ENCODE measurements around the gene ANKRD12. TPM values are rescaled to one million over a fixed set of nuclear protein-coding genes. Genes with fewer than 3 reads are reported as not detected.

Gene ANKRD12
- total RNA-seq, 1 donor from 2014 or later, result 30.9 TPM

- Mint-ChIP-seq H3K27ac (ENCODE audit: unreplicated experiment) (no peak overlapping the region), H3K4me1 (peaks cover 16% of the 10 kb centered on the region), H3K9me3 (no peaks in the 10 kb centered on the region), H3K4me3 (no peak overlapping the region), H3K27me3 (ENCODE audit: low read depth) (no peaks in the 10 kb centered on the region), H3K36me3 (ENCODE audit: low read depth) (peaks cover 4% of the 10 kb centered on the region)
- DNase-seq (ENCODE audit: low read depth, low spot score), result no peak
- no peak for TF ChIP-seq CTCF (conservative IDR thresholded peaks at IDR 0.05)
Observed at GRCh38 chr18:9177466-9177865, 40.9 kb downstream of the ANKRD12 start.

DNA sequence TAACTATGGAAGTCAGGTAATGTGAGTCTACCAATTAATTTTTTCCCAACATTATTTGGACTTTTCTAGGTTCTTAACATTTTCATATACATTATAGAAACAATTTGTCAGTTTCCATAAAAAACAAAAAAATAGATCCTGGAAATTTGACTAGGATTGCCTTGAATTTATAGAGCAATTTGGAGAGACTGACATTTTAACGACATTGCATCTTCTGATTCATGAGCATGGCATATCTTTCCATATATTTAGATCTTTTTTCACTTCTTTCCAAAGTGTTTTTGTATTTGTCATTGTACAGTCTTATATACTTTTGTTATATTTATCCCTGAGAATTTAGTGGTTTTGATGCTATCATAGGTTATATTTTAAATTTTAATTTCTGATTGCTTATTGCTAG, 42.0 kb downstream of the ANKRD12 start:
- Mint-ChIP-seq H3K4me3 (no peak overlapping the region), H3K36me3 (ENCODE audit: low read depth) (peaks cover 7% of the 10 kb centered on the region), H3K9me3 (no peaks in the 10 kb centered on the region), H3K27ac (ENCODE audit: unreplicated experiment) (no peak overlapping the region), H3K27me3 (ENCODE audit: low read depth) (no peaks in the 10 kb centered on the region), H3K4me1 (peaks cover 16% of the 10 kb centered on the region)
- no peak for TF ChIP-seq CTCF (conservative IDR thresholded peaks at IDR 0.05)
- DNase-seq (ENCODE audit: low read depth, low spot score), result no peak

DNA sequence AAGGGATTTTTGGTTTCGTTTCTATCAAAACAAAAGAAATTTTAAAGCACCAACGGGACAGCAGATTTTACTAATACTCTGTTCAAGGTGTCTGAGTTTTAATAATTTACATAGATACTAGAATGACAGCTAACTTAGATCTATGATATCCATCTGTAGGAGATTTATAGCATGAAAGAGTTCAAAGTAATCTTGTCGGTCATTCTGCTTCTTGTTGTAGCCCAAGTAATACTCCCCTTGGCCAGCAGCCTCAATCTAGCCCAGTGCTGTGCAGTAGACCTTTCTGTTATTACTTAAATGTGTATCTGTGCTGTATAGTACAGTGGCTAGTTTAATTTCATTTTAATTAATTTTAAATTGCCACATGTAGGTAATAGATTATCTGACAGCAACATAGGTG, 44.7 kb downstream of the ANKRD12 start:
- no peak for TF ChIP-seq CTCF (conservative IDR thresholded peaks at IDR 0.05)
- DNase-seq (ENCODE audit: low read depth, low spot score), result no peak
- Mint-ChIP-seq H3K27ac (ENCODE audit: unreplicated experiment) (no peak overlapping the region), H3K4me1 (peaks cover 7% of the 10 kb centered on the region), H3K27me3 (ENCODE audit: low read depth) (no peaks in the 10 kb centered on the region), H3K36me3 (ENCODE audit: low read depth) (peaks cover 7% of the 10 kb centered on the region), H3K9me3 (no peaks in the 10 kb centered on the region), H3K4me3 (no peak overlapping the region)

DNA sequence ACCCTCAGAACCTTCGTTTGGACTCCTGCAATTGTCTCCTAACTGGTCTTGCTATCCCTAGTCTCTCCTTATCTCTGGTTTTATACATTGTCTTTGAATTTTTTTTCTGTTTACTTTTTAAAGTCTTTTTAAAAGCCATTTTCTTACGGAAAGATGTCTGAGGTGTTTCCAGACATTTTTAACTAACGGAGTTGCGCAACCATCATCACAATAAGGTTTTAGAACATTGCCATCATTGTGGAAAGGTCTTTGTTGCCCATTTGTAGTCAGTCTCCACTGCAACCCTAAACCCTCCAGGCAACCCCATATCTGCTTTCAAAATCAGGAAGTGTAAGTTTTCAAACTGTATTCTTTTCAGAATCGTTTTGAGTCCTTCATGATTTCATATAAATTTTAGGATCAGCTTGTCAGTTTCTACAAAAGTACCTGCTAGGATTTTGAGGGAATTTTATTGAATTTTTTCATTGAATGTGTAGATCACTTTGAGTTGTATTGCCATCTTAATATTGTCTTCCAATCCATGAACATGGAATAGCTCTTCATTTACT, 46.3 kb downstream of the ANKRD12 start:
- H3K9me3 Mint-ChIP-seq, result no peaks in the 10 kb centered on the region
- no peak overlapping the region for H3K27ac Mint-ChIP-seq (ENCODE audit: unreplicated experiment)
- H3K4me1 Mint-ChIP-seq, result peaks cover 7% of the 10 kb centered on the region

GRCh38 chr18:9184998-9185613, 48.5 kb downstream of the ANKRD12 start:
- H3K27me3 Mint-ChIP-seq (ENCODE audit: low read depth), result no peaks in the 10 kb centered on the region
- H3K4me1 Mint-ChIP-seq, result peaks cover 7% of the 10 kb centered on the region
- no peaks in the 10 kb centered on the region for H3K9me3 Mint-ChIP-seq
- H3K4me3 Mint-ChIP-seq, result no peak overlapping the region
- peaks cover 12% of the 10 kb centered on the region for H3K36me3 Mint-ChIP-seq (ENCODE audit: low read depth)
- no peak for TF ChIP-seq CTCF (conservative IDR thresholded peaks at IDR 0.05)
- no peak for DNase-seq (ENCODE audit: low read depth, low spot score)
- no peak overlapping the region for H3K27ac Mint-ChIP-seq (ENCODE audit: unreplicated experiment)

More for the DNA sequence above, 46.3 kb downstream of the ANKRD12 start:
- DNase-seq (ENCODE audit: low read depth, low spot score), result no peak
- H3K4me3 Mint-ChIP-seq, result no peak overlapping the region
- no peaks in the 10 kb centered on the region for H3K27me3 Mint-ChIP-seq (ENCODE audit: low read depth)
- peaks cover 9% of the 10 kb centered on the region for H3K36me3 Mint-ChIP-seq (ENCODE audit: low read depth)
- TF ChIP-seq CTCF (conservative IDR thresholded peaks at IDR 0.05), result no peak

All from neural crest cell (in vitro differentiated cells).